SK-N-SH treated with all-trans-retinoic acid at 6 μM for 48 hours (cell line): ENCODE data around the gene SIL1.

ENCODE experiments used
- ATAC-seq: fragments of 200-7000 bp; cut with Tn5 transposase; 3 replicates; pipeline ENCODE4 v1.9.1; 2020; ENCODE audit warnings: mild to moderate bottlenecking, moderate library complexity
- ARNTL ChIP-seq: fragments of 450-650 bp; formaldehyde crosslinking; IDR thresholded peaks from 2 replicates; pipeline ENCODE4 v1.5.0; 2020; ENCODE audit warnings: low read depth, mild to moderate bottlenecking, moderate library complexity, borderline replicate concordance
- BACH2 ChIP-seq: fragments of 250-450 bp; sonication (Bioruptor Pico); IDR thresholded peaks from 2 replicates; pipeline ENCODE4 v1.9.0; 2021; ENCODE audit warnings: mild to moderate bottlenecking, borderline replicate concordance
- CREB5 ChIP-seq: fragments of 250-450 bp; sonication (Bioruptor Pico); IDR thresholded peaks from 2 replicates; pipeline ENCODE4 v1.5.1; 2020; ENCODE audit warnings: low read depth, mild to moderate bottlenecking, moderate library complexity
- CSDC2 ChIP-seq: fragments of 250-450 bp; sonication (Bioruptor Pico); IDR thresholded peaks from 2 replicates; pipeline ENCODE4 v1.5.0; 2020; ENCODE audit warnings: mild to moderate bottlenecking, moderate library complexity
- CSRNP3 ChIP-seq: fragments of 250-450 bp; sonication (Bioruptor Pico); IDR thresholded peaks from 2 replicates; pipeline ENCODE4 v1.5.1; 2021; ENCODE audit warnings: mild to moderate bottlenecking, moderate library complexity
- ISL1 ChIP-seq: fragments of 250-450 bp; sonication (Bioruptor Pico); IDR thresholded peaks from 2 replicates; pipeline ENCODE4 v2.1.2; 2022; ENCODE audit warnings: mild to moderate bottlenecking, moderate library complexity
- OSR1 ChIP-seq: fragments of 250-450 bp; sonication (Bioruptor Pico); IDR thresholded peaks from 2 replicates; pipeline ENCODE4 v1.8.0; 2022; ENCODE audit warnings: moderate library complexity, mild to moderate bottlenecking, inconsistent platforms
- PATZ1 ChIP-seq: fragments of 250-450 bp; sonication (Bioruptor Pico); IDR thresholded peaks from 2 replicates; pipeline ENCODE4 v1.8.0; 2020; ENCODE audit warnings: mild to moderate bottlenecking, moderate library complexity, borderline replicate concordance
- POU6F1 ChIP-seq: fragments of 250-450 bp; sonication (Bioruptor Pico); IDR thresholded peaks from 2 replicates; pipeline ENCODE4 v1.8.0; 2021; ENCODE audit warnings: low read depth, mild to moderate bottlenecking, moderate library complexity, borderline replicate concordance
- PPARA ChIP-seq: fragments of 250-450 bp; sonication (Bioruptor Pico); IDR thresholded peaks from 2 replicates; pipeline ENCODE4 v1.5.0; 2020; ENCODE audit warnings: mild to moderate bottlenecking, borderline replicate concordance
- RARB ChIP-seq: fragments of 250-450 bp; sonication (Bioruptor Pico); IDR thresholded peaks from 2 replicates; pipeline ENCODE4 v1.8.0; 2021; ENCODE audit warnings: mild to moderate bottlenecking, moderate library complexity
- SNAI2 ChIP-seq: fragments of 250-450 bp; sonication (Bioruptor Pico); IDR thresholded peaks from 2 replicates; pipeline ENCODE4 v1.5.0; 2020; ENCODE audit warnings: mild to moderate bottlenecking, moderate library complexity
- TCF4 ChIP-seq: fragments of 250-450 bp; sonication (Bioruptor Pico); IDR thresholded peaks from 2 replicates; pipeline ENCODE4 v1.8.0; 2021; ENCODE audit warnings: mild to moderate bottlenecking, moderate library complexity, borderline replicate concordance
- TOX ChIP-seq: fragments of 250-450 bp; sonication (Bioruptor Pico); IDR thresholded peaks from 2 replicates; pipeline ENCODE4 v1.8.0; 2021; ENCODE audit warnings: mild to moderate bottlenecking, moderate library complexity, borderline replicate concordance
- TSHZ2 ChIP-seq: fragments of 250-450 bp; sonication (Bioruptor Pico); IDR thresholded peaks from 2 replicates; pipeline ENCODE4 v1.5.0; 2020; ENCODE audit warnings: mild to moderate bottlenecking, moderate library complexity
- ZC3H10 ChIP-seq: fragments of 250-450 bp; sonication (Bioruptor Pico); IDR thresholded peaks from 2 replicates; pipeline ENCODE4 v1.5.1; 2021; ENCODE audit warnings: mild to moderate bottlenecking, moderate library complexity
- ZFP3 ChIP-seq: fragments of 250-450 bp; sonication (Bioruptor Pico); IDR thresholded peaks from 2 replicates; pipeline ENCODE4 v1.5.0; 2020; ENCODE audit warnings: mild to moderate bottlenecking, moderate library complexity
- ZFP30 ChIP-seq: fragments of 450-650 bp; formaldehyde crosslinking; IDR thresholded peaks from 2 replicates; pipeline ENCODE4 v1.5.0; 2022; ENCODE audit warnings: mild to moderate bottlenecking, moderate library complexity
- ZNF565 ChIP-seq: fragments of 450-650 bp; formaldehyde crosslinking; conservative IDR thresholded peaks from 2 replicates; pipeline ENCODE4 v1.5.0; 2020; ENCODE audit warnings: low read depth, mild to moderate bottlenecking, moderate library complexity
- ZNF8 ChIP-seq: fragments of 450-650 bp; formaldehyde crosslinking; IDR thresholded peaks from 2 replicates; pipeline ENCODE4 v1.5.0; 2020; ENCODE audit warnings: mild to moderate bottlenecking, moderate library complexity

The SIL1 gene

GRCh38 chr5:139121120-139121519 lies 77.0 kb downstream of the SIL1 start:
- no peak for TF ChIP-seq ISL1 (CRISPR knock-in tag)
- no peak for TF ChIP-seq ARNTL (CRISPR knock-in tag)
- TF ChIP-seq OSR1 (CRISPR knock-in tag), result no peak
- no peak for TF ChIP-seq PPARA (CRISPR knock-in tag)
- no peak for TF ChIP-seq BACH2 (CRISPR knock-in tag)
- no peak for TF ChIP-seq TOX (CRISPR knock-in tag)
- no peak for TF ChIP-seq ZFP30
- TF ChIP-seq ZNF565 (CRISPR knock-in tag), result no peak
- no peak for TF ChIP-seq POU6F1 (CRISPR knock-in tag)
- ATAC-seq, result no peak

- TF ChIP-seq BACH2 (CRISPR knock-in tag) (no peak), ZFP3 (CRISPR knock-in tag) (no peak), POU6F1 (CRISPR knock-in tag) (no peak), ZNF565 (CRISPR knock-in tag) (no peak), TOX (CRISPR knock-in tag) (no peak), SNAI2 (CRISPR knock-in tag) (no peak), ISL1 (CRISPR knock-in tag) (no peak), ZC3H10 (CRISPR knock-in tag) (no peak), CSRNP3 (CRISPR knock-in tag) (no peak), ZNF8 (CRISPR knock-in tag) (no peak), PATZ1 (CRISPR knock-in tag) (no peak), ARNTL (CRISPR knock-in tag) (no peak), CREB5 (CRISPR knock-in tag) (no peak), PPARA (CRISPR knock-in tag) (no peak), CSDC2 (no peak)
- ATAC-seq, result no peak
Observed at GRCh38 chr5:139120521-139120920, 77.6 kb downstream of the SIL1 start.

GRCh38 chr5:139118804-139119203 lies 79.4 kb downstream of the SIL1 start:
- ATAC-seq, result no peak
- TF ChIP-seq CREB5 (CRISPR knock-in tag), result no peak
- TF ChIP-seq CSRNP3 (CRISPR knock-in tag), result no peak
- no peak for TF ChIP-seq PPARA (CRISPR knock-in tag)
- TF ChIP-seq POU6F1 (CRISPR knock-in tag), result no peak
- TF ChIP-seq ZC3H10 (CRISPR knock-in tag), result no peak
- no peak for TF ChIP-seq ZFP30
- TF ChIP-seq CSDC2, result no peak
- TF ChIP-seq OSR1 (CRISPR knock-in tag), result no peak
- TF ChIP-seq RARB (CRISPR knock-in tag), result no peak
- no peak for TF ChIP-seq ZFP3 (CRISPR knock-in tag)
- TF ChIP-seq TSHZ2 (CRISPR knock-in tag), result no peak
- TF ChIP-seq TOX (CRISPR knock-in tag), result no peak
- TF ChIP-seq TCF4 (CRISPR knock-in tag), result no peak
- TF ChIP-seq ISL1 (CRISPR knock-in tag), result no peak
